ENCODE measurements around the gene ATP10A. TPM values are rescaled to one million over a fixed set of nuclear protein-coding genes. Genes with fewer than 3 reads are reported as not detected.

ATP10A gene
- total and polyA plus RNA-seq, 9 of the 15 experiments (the other 6 are each of a cell fraction or from before 2014, with no cell fraction given), result 0.09 TPM; not detected in 8

DNA sequence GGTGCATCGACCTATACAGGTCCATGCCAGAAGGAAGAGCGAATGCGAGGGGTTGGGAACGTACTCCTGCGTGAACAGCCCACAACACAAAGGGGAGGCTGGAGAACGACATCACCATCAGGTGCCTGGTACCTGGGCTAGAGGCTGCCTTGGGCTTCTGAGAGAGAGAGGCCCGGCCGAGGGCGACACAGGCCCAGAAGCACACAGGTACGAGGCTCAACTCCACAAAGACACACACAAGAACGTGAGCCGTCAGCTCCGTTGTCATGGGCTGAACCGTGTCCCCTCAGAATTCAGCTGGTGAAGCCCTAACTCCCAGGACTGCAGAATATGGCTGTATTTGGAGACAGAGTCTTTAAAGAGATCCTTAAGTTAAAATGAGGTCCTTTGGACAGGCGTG lies 134.3 kb downstream of the ATP10A start:
- Histone ChIP-seq H3K4me1 (replicated peaks in 1 of 2; ENCODE audit: control insufficient read depth in 2 of 2, insufficient read depth in 2 of 2, low read length in 2 of 2) (no peaks in the 10 kb centered on the region), H4K20me1 (replicated peaks; ENCODE audit: control insufficient read depth, insufficient read depth, low read length) (0 out of 2 replicates have a peak, but pooled peaks cover 4% of the 10 kb centered on the region), H3K4me2 (ENCODE audit: insufficient read depth, low read length) (no peak overlapping the region), H3K36me3 (ENCODE audit: control insufficient read depth, insufficient read depth, low read length) (no peaks in the 10 kb centered on the region), H3K79me2 (ENCODE audit: control insufficient read depth, insufficient read depth, low read length) (no peaks in the 10 kb centered on the region), H3K27me3 (ENCODE audit: control insufficient read depth in 2 of 2, insufficient read depth in 2 of 2, low read length in 2 of 2) (peaks cover 4 to 25% of the 10 kb centered on the region in 2 experiments; a peak in 4 of 5 replicates), H3K9me3 (replicated peaks; ENCODE audit: control insufficient read depth, insufficient read depth, low read depth, low read length) (no peaks in the 10 kb centered on the region), H3K4me3 (no peak overlapping the region), H3K27ac (ENCODE audit: extremely low read depth, low read depth, low read length) (no peak overlapping the region), H2AFZ (ENCODE audit: low read depth, low read length) (no peak overlapping the region), H3K9ac (ENCODE audit: insufficient read depth in 1 of 2, low read depth in 2 of 2, low read length in 2 of 2) (no peak overlapping the region), H3K9me1 (ENCODE audit: control insufficient read depth, insufficient read depth, low read length) (no peaks in the 10 kb centered on the region)
- ChIA-PET POLR2A (no interaction called here), CTCF (ENCODE audit: low intra/inter-chr PET ratio) (no interaction called here)
- ATAC-seq, result no peak
- no peak for DNase-seq (ENCODE audit: extremely low read depth in 1 of 4, low spot score in 3 of 4)
- 0% methylated on average over 15 of the region's 15 CpGs for whole genome bisulfite sequencing (ENCODE audit: insufficient coverage, low coverage, missing lambda C conversion rate)
- intact Hi-C loops (cut with micrococcal nuclease) (no loop called here), in situ Hi-C loops (cut with MboI) (no loop called here)
- BruUV-seq (replicated peaks), result no TSS peak
- no peak for FAIRE-seq
- TF ChIP-seq ZFPM2 (CRISPR knock-in tag; IDR thresholded peaks at IDR 0.05), result no peak
- TF ChIP-seq THRAP3 (IDR thresholded peaks at IDR 0.05; ENCODE audit: borderline replicate concordance), result no peak
- TF ChIP-seq, protein P1, sequence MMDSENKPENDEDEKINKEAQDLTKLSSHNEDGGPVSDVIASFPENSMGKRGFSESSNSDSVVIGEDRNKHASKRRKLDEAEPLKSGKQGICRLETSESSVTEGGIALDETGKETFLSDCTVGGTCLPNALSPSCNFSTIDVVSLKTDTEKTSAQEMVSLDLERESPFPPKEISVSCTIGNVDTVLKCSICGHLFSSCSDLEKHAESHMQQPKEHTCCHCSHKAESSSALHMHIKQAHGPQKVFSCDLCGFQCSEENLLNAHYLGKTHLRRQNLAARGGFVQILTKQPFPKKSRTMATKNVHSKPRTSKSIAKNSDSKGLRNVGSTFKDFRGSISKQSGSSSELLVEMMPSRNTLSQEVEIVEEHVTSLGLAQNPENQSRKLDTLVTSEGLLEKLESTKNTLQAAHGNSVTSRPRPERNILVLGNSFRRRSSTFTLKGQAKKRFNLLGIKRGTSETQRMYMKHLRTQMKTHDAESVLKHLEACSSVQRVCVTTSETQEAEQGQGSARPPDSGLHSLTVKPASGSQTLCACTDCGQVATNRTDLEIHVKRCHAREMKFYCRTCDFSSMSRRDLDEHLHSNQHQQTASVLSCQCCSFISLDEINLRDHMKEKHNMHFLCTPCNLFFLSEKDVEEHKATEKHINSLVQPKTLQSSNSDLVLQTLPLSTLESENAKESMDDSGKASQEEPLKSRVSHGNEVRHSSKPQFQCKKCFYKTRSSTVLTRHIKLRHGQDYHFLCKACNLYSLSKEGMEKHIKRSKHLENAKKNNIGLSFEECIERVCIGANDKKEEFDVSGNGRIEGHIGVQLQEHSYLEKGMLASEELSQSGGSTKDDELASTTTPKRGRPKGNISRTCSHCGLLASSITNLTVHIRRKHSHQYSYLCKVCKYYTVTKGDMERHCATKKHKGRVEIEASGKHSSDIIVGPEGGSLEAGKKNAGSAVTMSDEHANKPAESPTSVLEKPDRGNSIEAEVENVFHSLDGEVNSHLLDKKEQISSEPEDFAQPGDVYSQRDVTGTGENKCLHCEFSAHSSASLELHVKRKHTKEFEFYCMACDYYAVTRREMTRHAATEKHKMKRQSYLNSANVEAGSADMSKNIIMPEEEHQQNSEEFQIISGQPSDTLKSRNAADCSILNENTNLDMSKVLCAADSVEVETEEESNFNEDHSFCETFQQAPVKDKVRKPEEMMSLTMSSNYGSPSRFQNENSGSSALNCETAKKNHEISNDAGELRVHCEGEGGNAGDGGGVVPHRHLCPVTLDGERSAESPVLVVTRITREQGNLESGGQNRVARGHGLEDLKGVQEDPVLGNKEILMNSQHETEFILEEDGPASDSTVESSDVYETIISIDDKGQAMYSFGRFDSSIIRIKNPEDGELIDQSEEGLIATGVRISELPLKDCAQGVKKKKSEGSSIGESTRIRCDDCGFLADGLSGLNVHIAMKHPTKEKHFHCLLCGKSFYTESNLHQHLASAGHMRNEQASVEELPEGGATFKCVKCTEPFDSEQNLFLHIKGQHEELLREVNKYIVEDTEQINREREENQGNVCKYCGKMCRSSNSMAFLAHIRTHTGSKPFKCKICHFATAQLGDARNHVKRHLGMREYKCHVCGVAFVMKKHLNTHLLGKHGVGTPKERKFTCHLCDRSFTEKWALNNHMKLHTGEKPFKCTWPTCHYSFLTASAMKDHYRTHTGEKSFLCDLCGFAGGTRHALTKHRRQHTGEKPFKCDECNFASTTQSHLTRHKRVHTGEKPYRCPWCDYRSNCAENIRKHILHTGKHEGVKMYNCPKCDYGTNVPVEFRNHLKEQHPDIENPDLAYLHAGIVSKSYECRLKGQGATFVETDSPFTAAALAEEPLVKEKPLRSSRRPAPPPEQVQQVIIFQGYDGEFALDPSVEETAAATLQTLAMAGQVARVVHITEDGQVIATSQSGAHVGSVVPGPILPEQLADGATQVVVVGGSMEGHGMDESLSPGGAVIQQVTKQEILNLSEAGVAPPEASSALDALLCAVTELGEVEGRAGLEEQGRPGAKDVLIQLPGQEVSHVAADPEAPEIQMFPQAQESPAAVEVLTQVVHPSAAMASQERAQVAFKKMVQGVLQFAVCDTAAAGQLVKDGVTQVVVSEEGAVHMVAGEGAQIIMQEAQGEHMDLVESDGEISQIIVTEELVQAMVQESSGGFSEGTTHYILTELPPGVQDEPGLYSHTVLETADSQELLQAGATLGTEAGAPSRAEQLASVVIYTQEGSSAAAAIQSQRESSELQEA (IDR thresholded peaks at IDR 0.05; ENCODE audit: low read depth), result no peak
- TF ChIP-seq MCM3 (IDR thresholded peaks at IDR 0.05), result no peak
- TF ChIP-seq ZEB2 (IDR thresholded peaks at IDR 0.05), result no peak
- no peak for TF ChIP-seq NCOR1 (IDR thresholded peaks at IDR 0.05)
- TF ChIP-seq, protein P2, sequence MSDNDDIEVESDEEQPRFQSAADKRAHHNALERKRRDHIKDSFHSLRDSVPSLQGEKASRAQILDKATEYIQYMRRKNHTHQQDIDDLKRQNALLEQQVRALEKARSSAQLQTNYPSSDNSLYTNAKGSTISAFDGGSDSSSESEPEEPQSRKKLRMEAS (CRISPR knock-in tag; IDR thresholded peaks at IDR 0.05), result no peak
- TF ChIP-seq POLR2H (tag; IDR thresholded peaks at IDR 0.05; ENCODE audit: low read depth), result no peak
- TF ChIP-seq SMAD1 (IDR thresholded peaks at IDR 0.05; ENCODE audit: low read depth, low read length, partially characterized antibody), result no peak
- no peak for TF ChIP-seq ESRRA (IDR thresholded peaks at IDR 0.05; ENCODE audit: borderline replicate concordance, low read depth)
- TF ChIP-seq, protein P3, sequence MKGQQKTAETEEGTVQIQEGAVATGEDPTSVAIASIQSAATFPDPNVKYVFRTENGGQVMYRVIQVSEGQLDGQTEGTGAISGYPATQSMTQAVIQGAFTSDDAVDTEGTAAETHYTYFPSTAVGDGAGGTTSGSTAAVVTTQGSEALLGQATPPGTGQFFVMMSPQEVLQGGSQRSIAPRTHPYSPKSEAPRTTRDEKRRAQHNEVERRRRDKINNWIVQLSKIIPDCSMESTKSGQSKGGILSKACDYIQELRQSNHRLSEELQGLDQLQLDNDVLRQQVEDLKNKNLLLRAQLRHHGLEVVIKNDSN (CRISPR knock-in tag; IDR thresholded peaks at IDR 0.05), result no peak
- TF ChIP-seq, protein P4, sequence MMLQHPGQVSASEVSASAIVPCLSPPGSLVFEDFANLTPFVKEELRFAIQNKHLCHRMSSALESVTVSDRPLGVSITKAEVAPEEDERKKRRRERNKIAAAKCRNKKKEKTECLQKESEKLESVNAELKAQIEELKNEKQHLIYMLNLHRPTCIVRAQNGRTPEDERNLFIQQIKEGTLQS (IDR thresholded peaks at IDR 0.05), result no peak
- TF ChIP-seq, protein P4 (CRISPR knock-in tag; conservative IDR thresholded peaks at IDR 0.05), result no peak
- TF ChIP-seq, protein P5, sequence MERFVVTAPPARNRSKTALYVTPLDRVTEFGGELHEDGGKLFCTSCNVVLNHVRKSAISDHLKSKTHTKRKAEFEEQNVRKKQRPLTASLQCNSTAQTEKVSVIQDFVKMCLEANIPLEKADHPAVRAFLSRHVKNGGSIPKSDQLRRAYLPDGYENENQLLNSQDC (CRISPR knock-in tag; IDR thresholded peaks at IDR 0.05), result no peak
- no peak for TF ChIP-seq HOXB6 (CRISPR knock-in tag; IDR thresholded peaks at IDR 0.05; ENCODE audit: borderline replicate concordance)
